Muscle of arm (tissue), 12 donors: ENCODE data around the gene MORN1. TPM values are rescaled to one million over a fixed set of nuclear protein-coding genes. Genes with fewer than 3 reads are reported as not detected.
A peak's percentile ranks its signal among the peaks of the same experiment; 100 is the strongest.
"Not testable (repeated sequence)": the region's sequence is repeated elsewhere in the genome, so short reads cannot be mapped to it uniquely, and the experiment has no call there.

Experiments used
- DNase-seq: peaks from one replicate; pipeline ENCODE4 v3.0.0-alpha.2; 2013
- polyA plus RNA-seq, 12 donors: library from polyadenylated mRNA; unstranded; fragments of 120-200 nt; gene quantifications; one replicate each; pipeline ENCODE4 v1.2.1, GENCODE V29; 2013; ENCODE audit not compliant: insufficient read length in 12 of 12

MORN1 gene
- polyA plus RNA-seq, 12 donors, result 4.4 to 9.4 (median 5.7) TPM; not detected in 1

DNA sequence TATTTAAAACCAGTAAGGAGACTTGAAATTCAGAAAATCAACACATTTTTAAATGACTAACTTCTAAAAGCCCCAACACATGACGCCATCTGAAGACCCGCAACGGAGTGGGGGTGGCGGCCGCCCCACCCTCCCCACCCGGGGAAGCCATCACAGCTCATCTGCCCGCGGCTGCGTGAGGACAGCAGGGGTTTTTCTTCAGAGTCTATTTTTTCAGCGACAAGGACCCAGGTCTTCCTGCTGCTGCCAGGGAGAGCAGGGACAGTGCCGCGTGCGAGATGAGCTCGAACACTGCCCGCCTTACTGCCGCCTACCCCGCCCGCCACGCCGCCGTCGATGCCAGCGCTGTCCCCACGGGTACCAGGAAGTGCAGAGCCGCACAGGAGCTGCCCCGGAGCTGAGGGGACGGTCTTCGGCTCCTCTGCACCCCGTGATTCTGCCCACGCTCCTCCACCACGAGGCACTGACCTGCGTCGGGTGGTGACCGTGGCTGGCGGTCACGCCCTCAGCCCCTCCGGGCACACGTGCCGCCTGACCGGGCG is 84.2 kb downstream of the MORN1 start:
- DNase-seq, result no peak

DNA sequence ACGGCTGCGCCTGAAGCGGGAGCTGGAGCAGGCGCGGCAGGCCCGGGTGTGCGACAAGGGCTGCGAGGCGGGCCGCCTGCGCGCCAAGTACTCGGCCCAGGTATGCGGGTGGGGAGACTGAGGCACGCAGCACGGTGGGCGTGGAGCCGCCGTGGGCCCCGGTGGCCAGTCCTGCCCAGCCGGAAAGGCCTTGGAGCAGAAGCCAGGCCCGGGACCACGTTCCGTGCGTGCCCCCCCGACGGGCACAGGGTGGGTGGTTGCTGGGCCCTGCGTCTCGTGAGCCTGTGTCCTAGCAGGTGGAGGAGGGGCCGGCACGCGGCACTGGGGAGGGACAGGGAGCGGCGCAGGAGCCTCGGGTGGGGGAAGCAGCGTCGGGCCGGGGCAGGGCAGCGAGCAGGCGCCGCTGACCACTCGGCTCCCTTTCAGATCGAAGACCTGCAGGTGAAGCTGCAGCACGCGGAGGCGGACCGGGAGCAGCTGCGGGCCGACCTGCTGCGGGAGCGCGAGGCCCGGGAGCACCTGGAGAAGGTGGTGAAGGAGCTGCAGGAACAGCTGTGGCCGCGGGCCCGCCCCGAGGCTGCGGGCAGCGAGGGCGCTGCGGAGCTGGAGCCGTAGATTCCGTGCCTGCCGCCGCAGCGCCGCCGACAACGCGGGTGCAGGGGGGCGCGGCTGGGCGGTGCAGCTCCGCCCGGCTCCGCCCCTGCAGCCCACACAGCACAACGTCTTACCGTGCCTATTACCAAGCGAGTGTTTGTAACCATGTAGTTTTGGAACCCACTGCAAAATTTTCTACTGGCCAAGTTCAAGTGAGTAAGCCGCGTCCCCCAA is 85.0 kb downstream of the MORN1 start:
- DNase-seq, result no peak

DNA sequence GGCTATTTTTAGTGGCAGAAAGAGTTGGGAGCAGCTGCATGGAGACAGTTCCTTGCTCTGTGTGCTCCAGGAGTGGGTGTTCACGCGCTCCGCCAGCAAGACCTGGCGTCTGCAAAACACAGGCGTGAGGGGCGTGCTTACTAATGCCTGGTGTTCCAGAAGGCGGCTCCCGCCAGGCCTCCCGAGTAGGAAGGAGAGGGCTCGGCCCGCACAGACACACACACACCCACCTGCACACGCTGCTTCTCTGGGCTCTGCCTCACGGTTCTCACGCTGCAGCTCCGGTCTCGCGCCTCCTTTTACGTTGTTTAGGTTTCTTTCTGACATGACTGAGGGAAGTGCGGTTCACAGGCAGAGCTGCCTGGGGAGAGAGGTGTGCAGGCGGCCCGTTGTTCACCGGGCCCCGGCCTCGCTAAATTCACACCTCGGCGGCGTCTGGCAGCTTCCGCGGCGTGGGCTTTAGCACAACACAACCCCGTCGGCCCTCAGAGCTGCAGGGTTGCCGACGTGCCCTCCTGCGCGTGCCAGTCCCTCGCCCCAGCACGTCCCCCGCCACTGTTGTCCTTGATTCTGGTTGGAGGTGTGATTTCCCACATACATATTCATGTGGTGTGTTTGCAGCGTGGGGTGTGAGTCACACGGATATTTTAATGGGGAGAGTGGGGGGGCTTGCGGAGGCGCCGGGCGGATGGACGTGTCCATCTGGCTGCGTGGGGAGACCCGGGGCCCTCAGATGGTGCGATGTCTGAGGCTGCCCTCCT is 86.3 kb downstream of the MORN1 start:
- no peak for DNase-seq

DNA sequence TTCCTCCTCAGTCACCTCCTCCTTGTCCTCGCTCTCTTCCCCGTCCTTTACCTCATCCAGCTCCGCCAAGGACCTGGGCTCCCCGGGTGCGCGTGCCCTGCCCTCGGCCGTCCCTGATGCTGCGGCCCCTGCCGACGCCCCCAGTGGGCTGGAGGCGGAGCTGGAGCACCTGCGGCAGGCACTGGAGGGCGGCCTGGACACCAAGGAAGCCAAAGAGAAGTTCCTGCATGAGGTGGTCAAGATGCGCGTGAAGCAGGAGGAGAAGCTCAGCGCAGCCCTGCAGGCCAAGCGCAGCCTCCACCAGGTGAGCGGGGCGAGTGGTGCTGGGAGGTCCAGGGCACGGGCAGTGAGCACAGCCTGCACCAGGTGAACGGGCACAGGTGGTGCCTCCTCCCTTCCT is 87.1 kb downstream of the MORN1 start:
- no peak for DNase-seq

DNA sequence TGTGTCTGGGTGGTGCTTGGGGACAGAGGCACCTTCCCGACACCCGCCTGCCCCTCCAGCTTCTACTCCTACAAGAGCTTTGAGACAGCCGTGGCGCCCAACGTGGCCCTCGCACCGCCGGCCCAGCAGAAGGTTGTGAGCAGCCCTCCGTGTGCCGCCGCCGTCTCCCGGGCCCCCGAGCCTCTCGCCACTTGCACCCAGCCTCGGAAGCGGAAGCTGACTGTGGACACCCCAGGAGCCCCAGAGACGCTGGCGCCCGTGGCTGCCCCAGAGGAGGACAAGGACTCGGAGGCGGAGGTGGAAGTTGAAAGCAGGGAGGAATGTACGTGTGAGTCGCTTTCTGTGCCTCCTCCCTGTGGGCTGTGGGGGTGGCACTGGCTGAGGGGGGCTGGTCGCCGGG is 87.6 kb downstream of the MORN1 start:
- DNase-seq, result no peak

DNA sequence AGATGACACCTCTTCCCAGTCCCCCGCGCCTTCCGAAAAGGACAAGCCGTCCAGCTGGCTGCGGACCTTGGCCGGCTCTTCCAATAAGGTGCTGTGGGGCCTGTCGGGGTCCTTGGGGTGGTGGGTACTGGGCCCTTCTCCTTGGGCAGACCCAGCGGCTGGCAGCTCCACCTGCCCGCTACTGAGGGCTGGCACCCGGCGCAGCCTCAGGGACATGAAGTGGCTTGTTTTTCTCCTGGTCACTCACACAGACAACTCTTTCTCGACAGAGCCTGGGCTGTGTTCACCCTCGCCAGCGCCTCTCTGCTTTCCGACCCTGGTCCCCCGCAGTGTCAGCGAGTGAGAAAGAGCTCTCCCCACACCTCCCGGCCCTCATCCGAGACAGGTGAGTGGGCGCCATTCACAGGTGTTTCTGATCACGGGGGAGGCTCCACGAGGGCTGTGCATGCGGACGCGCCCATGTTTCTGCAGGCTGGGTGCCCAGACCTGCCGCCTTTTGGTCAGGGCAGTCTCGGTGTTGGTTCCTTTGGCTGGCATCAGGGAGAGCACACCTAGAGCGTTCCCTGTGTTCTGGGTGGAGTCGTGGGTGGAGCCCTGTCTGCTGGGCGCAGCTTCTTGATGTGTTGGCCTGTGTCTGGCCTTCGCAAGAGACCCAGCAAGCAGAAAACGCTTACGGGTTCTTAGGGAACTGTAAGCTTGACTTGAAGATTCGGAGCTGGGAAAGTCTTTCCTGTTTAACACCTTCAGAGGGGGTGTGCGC is 88.2 kb downstream of the MORN1 start:
- no peak for DNase-seq

DNA sequence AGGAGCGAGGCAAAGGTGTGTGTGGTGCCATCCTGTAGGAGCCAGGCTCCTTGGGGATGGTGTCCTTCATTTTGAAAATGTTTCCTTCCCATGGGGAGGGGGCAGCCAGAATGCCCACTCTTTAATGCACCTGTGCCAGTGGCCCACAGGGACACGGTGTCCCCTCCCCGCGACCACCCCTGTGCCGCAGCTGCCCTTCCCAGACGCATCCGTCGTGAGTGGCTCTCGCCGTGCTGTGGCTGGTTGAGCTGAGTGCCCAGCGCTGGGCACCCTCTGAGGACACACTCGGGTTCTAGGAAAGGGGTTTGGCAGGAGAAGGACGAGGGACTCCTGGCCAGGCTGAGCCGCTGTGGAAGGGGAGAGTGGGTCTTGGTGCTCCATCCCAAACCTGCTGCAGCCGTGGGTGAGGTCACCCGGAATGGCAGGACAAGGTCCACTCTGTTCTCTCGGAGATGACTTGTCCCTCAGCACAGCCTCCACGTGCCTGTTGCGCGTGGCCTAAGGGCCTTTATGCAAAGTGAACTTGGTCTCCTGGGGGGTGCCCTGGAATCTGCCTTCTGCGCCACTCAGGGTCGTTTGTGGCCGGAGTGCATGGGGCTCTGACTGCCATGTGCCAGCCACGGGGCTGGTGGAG is 88.9 kb downstream of the MORN1 start:
- DNase-seq, result no peak

DNA sequence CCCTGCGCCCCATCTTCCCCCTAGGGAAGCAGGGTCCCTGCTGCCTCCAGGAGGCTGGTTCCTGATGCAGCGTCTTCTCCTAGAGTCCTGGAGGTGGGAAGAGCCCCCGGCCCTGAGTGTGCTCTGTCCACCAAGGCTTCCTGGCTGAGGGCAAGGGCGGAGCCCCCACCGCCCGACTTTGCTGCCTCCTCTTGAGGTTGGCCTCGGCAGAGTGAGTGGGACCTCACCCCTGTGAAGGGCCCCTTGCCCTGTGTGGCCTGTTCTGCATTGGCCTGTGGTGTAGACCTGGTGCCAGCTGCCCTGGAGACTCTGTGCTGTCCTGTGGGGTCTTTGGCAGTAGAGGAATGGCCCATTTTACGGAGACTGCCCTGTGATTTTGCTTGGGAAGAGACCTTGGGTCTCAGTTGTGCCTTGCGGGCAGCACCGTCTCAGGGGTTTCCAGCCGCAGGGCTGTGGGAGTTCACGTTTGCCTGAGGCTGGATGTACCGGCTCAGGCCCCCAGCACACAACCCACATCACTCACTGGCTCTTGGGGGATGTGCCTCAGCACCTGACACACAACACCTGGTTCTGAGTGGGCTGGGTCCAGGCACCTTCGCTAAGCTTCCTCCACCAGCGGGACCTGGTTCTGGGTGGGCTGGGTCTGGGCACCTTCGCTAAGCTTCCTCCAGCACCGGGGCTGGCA is 89.6 kb downstream of the MORN1 start:
- no peak for DNase-seq

DNA sequence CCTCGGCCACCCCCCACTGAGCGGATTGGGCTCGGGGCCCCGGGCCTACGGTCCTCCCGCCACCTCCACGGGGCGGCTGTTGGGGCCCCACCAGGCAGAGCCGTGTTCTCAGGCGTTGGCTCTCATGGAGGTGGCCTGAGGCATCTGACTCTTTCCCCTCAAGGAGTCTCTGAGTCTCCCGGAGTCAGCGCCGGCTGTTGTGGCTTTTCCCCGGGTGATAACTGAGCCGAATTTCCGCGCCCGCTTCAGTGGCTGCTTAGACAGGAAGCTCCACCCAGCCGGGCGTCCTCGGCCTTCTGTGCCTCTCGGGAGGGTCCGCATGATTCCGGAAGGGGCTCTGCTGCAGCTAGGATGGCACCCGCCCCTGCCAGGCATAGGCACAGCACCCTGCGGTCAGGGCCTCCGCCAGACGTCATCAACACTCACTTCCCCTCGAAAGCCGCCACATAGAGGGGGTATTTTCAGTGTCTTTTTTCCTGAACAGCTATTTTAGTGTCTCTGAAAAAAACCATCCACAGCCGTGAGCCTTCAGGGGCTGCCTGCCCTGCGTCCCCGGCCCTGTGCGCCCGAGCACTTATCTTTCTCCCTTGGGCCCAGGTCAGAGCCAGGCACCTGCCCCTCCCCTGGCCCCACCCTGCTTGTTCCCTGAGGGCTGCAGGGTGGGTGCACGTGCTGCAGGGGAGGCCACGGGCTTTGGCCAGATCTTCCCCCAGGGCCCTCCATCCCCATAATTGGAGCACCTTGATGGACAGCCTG is 90.3 kb downstream of the MORN1 start:
- peak; percentile 68 for DNase-seq

DNA sequence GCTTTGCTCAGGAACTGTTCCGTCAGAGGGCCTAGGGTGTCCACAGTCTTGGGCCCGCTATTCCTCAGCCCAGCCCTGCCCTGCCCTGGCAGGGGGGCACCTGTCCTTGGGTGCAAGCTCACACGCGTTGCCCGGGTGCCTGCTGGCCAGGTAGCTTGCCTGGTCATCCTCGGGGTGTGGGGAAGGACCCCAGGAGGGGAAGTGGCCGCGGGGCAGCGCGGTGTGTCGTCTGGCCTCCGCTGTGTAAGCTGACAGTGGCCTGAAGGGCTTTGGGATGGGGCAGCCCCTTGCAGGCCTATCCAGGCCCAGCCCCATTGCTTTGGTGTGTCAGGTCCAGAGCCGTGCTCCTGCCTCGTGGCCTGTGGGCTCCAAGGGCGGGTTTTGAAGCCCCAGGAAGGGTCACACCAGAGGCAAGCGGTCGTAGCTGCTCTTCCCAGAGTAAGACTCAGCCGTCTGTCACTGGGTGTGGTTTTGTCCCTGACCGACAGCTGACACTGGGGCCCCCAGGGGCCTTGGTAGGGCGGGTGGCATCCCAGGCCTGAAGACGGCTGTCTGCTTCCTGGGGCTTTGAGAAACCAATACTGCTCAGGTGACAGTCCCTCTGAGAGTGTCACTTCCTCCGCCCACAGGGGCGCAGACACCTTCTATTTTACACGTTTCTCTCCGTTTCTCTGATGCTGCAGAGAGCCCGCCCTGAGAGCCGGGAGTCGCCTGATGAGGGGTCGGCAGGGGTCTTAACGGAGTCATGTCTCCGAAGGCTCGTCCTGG is 91.2 kb downstream of the MORN1 start:
- DNase-seq, result no peak

DNA sequence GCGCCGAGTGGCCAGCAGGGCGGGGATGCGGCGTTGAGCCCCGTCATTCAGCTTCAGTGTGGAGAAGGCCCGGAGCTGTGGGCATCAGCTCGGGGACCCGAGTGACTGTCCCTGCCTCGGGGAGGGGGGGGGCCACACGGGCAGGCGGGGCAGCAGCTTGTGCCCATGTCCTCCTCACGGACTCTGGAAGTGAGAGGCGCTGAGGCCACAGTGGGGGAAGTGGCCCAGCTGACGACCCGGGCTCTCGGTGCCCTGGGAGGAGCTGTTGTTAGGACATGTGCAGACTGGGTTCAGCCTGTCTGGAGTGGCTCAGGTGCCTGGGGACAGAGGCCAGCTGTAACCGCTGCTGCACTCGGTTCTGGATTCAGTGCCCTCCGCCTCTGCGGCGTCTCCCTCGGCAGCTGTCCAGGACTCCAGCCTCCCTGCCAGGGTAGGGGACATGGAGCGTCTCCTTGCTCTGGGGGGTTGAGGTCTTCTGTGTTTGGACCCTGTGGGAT is 92.2 kb downstream of the MORN1 start:
- DNase-seq, result no peak

DNA sequence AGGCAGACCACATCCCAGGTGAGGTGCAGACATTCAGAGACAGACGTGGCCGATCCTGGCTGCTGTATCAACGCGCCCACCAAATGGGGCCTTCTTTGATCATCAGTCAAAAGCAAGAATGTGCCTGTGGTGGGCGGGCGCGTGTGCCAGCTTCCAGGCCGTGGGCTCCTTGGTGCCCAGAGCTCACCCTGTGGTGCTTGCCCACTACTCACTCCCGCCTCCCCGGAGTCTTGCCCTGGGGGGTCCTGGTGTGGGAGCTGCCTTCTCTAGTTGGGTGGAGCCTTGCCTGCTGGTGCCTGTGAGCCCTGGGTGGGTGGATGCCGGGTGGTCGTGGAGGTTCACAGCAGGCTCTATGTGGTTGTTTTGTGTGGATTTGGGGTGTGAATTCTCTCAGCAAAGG is 92.7 kb downstream of the MORN1 start:
- no peak for DNase-seq

DNA sequence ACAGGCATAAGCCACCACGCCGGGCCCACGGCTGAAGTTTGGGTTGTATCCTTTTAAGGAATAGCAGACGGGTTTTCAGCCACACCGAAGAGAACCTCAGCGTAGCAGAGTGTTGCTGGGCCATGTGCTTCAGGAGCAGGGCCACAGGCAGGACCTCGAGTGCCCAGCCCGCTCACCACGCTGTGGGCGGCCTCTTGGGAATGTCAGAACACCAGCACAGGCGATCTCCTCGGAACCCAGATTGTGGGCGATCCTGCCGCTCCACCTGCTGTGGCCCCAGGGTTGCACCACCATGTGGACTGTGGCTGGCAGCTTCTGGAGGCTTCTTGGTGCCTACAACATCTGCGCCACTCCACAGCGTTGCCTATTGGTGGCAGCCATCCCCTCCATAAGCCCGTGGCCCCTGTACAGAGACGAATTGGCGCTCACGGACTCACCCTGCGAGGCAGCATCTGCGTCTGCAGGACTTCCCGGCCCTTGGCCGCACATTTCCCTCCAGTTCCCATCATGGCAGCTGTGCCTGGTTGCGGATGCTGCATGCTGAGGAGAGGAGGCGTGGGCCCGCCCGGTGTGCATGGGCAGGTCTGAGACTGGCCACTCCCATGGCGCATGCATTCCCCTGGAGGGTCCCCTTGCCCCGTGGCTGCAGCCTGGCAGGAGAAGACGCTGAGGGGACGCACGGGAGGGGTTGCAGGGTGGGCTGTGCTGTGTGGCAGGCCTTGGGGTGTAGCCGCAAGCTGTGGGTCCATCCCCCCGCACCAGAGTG is 93.9 kb downstream of the MORN1 start:
- no peak for DNase-seq

DNA sequence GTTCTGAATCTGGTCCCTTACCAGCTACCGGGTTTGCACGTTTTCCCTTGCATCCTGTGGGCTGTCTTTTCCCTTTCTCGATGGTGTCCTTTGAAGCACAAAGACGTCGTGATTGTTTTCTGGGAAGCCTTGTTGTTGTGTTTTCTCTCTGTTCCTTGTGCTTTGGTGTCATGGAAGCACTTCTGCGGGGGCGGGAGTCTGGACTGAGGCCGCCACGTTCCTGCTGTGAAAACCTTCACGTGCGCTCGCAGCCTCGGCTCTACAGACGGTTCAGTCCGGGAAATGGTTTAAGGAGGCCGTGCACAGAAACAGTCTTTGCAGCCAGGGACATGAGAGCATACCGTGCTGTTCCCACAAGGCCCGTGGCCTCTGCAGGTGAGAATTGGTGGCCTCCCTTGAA is 94.7 kb downstream of the MORN1 start:
- DNase-seq, result no peak

DNA sequence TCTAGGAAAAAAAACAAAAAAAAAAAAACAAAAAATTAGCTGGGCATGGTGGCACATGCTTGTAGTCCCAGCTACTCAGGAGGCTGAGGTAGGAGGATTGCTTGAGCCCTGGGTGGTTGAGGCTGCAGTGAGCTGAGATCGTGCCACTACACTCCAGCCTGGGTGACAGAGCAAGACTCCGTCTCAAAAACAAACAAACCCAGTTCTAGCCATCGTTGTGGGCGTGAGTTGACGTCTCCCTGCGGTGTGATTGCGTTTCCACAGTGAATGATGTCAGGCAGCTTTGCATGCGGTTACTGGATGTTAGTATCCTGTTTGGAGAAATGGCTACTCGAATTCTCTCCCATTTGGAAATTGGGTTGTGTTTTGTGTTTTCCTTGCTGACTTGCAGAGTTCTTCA is 95.1 kb downstream of the MORN1 start:
- not testable (repeated sequence) for DNase-seq

DNA sequence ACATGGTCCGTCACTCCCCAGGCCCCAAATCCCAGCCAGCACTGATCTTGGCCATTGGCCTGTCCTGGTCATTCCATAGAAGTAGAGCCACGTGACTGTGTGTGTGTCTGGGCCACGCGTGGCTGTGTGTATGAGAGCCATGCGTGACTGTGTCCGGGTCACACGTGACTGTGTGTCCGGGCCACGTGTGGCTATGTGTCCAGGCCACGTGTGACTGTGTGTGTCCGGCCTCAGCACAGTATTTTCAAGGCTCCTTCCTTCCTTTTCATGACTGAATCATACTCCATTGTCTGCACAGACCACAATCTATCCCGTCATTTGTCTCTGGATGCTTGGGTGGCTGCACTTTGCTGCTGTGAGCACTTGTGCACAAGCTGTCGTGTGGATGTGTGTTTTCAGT is 95.8 kb downstream of the MORN1 start:
- DNase-seq, result no peak

DNA sequence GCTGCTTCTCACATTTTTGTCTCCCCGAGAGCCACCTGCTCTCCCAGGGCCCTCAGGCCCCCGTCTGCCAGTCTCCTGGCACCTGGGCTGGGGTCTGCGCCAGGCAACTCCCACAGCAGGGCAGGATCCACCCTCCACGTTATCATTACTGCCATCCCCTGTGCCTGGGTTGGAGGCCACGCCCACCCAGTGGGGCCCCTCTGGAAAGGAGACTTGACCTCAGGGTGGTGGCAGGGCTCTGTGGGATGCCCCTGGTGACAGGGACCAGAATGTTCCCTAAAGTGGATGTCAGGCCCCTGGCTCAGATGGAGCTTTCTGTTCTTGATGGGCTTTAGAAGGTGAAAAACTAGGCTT is 96.7 kb downstream of the MORN1 start:
- no peak for DNase-seq

DNA sequence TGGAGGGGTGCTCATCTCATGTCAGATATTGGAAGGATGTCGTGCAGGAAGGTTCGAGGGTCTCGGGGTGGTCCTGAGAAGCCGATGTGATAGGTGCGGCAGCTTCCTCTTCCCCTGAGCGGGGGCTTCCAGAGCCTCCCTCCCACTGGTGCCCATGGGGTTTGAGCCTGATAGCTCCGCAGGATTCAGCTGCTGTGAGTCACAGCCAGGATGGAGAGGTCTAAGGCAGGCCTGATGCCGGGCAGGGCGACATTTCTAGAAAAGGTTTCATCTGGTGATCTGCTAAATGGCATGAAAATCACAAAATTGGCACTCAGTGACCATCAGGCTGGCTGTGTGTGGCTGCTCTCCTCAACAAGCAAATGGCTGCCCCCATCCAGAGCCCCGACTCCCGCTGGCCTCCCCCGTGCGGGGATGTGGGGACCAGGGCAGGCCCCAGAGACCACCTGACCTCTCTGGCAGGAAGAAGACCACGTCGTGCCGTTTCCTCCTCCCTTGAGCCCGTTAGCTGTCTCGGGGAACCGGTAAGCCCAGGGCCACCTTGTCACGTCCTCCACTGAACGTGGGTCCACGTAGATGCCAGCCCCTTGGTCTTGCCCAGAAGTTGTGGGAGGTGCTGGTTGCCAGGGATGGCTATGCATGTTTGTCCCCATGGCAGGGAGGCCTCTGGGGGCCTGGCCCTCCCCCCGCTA is 97.2 kb downstream of the MORN1 start:
- no peak for DNase-seq
